NCI-H128 (cell line): ENCODE measurements around the gene LENG8.
"Not testable (repeated sequence)": the region's sequence is repeated elsewhere in the genome, so short reads cannot be mapped to it uniquely, and the experiment has no call there.

Experiments used
- DNase-seq: peaks from one replicate; lab custom pipeline; 2025; ENCODE audit not compliant: unreplicated experiment; lab: John Stamatoyannopoulos, UW

Gene LENG8

GRCh38 chr19:54460230-54461005 lies 11.4 kb downstream of the LENG8 start:
- no peak for DNase-seq

- no peak for DNase-seq
Observed at GRCh38 chr19:54461210-54461609, 12.2 kb downstream of the LENG8 start.

- DNase-seq: no peak
Observed at GRCh38 chr19:54461613-54462012, 12.6 kb downstream of the LENG8 start.

GRCh38 chr19:54462047-54462654 lies 13.2 kb downstream of the LENG8 start:
- DNase-seq: no peak

GRCh38 chr19:54462655-54463530 lies 13.9 kb downstream of the LENG8 start:
- no peak for DNase-seq

GRCh38 chr19:54463531-54464043 lies 14.6 kb downstream of the LENG8 start, which contains the start of gene LENG9:
LENG9 (minus strand) TSS chr19:54463778; CDS start chr19:54463526, 252 bp downstream.
- DNase-seq: peak; percentile 34

GRCh38 chr19:54464044-54464629 lies 15.1 kb downstream of the LENG8 start:
- peak; percentile 38 for DNase-seq

GRCh38 chr19:54464630-54465425 lies 15.8 kb downstream of the LENG8 start:
- peak; percentile 13 for DNase-seq

- DNase-seq: no peak
Observed at GRCh38 chr19:54465426-54466109, 16.6 kb downstream of the LENG8 start.

GRCh38 chr19:54466110-54466480 lies 17.1 kb downstream of the LENG8 start:
- DNase-seq: not testable (repeated sequence)

GRCh38 chr19:54469496-54469934 lies 20.5 kb downstream of the LENG8 start:
- no peak for DNase-seq

GRCh38 chr19:54470276-54470887 lies 21.4 kb downstream of the LENG8 start:
- DNase-seq: no peak

GRCh38 chr19:54470991-54471782 lies 22.2 kb downstream of the LENG8 start:
- no peak for DNase-seq

GRCh38 chr19:54473071-54473891 lies 24.3 kb downstream of the LENG8 start, which contains the start of gene CDC42EP5:
CDC42EP5 (minus strand) TSS chr19:54473296; CDS start chr19:54465547, 7,749 bp downstream.
- no peak for DNase-seq

GRCh38 chr19:54473892-54474372 lies 24.9 kb downstream of the LENG8 start:
- DNase-seq: no peak

GRCh38 chr19:54475706-54476105 lies 26.7 kb downstream of the LENG8 start:
- DNase-seq: no peak

GRCh38 chr19:54477650-54478049 lies 28.7 kb downstream of the LENG8 start:
- DNase-seq: no peak
